GM15510 (cell line): ENCODE results near the gene GDF7.

ENCODE experiments used
- POLR2A ChIP-seq: IDR thresholded peaks from 3 replicates; pipeline ENCODE4 v1.6.1; 2011; ENCODE audit warnings: borderline replicate concordance; ENCODE audit not compliant: insufficient read length; ENCODE audit errors: extremely low read depth

Gene GDF7

GRCh38 chr2:20648831-20649230 is 18.1 kb upstream of the GDF7 start:
- no peak for TF ChIP-seq POLR2A

- TF ChIP-seq POLR2A, result no peak
Observed at GRCh38 chr2:20649576-20649975, 17.4 kb upstream of the GDF7 start.

DNA sequence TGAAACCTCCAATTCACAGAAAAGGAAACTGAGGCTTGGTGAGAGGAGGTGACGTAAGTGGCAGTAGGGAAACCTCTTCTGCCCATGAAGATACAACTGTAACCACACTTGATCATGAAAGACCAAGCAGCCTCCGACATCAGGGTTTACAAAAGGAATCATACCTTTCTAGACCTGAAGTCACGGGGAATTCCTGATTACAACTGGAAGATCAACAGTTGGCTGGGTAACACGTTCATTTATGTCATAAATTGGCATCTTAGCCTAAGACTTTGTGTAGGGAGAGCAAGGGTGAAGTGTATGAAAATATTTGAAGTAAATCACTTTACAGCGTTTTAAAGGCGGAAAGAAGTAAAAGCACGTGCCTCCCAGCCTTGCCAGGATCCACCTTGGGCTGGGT is 17.0 kb upstream of the GDF7 start:
- TF ChIP-seq POLR2A, result no peak

- no peak for TF ChIP-seq POLR2A
Observed at GRCh38 chr2:20650393-20650876, 16.5 kb upstream of the GDF7 start.

GRCh38 chr2:20650877-20651730 is 15.8 kb upstream of the GDF7 start, which contains the start of gene HS1BP3:
Gene HS1BP3, minus strand, starts transcription at chr2:20651098. Its CDS starts 35 bp downstream, at chr2:20651063.
- TF ChIP-seq POLR2A, result peak; percentile 72

DNA sequence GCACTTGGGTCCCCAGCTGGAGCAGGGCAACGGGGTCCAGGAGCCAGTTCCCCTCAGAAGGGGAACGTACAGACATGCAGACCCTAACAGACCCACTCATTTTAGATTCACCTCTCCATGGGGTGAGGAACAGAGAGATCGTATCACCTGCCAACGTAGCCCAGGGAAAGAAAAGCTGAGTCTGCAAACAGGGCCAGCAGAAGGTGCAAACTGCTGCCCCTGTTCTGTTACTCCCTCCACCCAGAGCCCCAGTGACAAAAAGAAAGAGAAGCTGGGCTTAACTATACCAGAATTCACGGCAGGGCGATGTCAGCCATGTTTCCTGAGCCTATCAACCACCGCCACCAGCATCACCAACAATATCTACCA is 15.2 kb upstream of the GDF7 start:
- no peak for TF ChIP-seq POLR2A

DNA sequence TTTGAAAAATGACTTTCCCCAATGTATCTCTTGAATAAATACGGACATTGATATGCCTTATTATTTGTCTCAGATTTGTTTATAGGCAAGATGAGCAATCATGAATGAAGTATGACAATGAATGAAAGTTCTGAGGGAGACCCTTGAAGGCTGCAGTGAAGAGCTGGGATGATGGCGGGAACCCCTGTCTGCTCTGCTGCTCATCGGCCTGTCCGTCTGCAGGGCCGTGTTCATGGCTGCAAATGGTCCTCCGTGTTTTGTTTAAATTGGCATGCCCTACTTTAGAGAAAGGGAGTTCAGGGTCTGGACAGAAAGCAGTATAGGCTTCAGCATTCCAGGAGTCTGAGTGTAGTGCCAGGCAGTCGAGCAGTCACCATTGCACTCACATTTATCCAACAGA is 14.8 kb upstream of the GDF7 start:
- no peak for TF ChIP-seq POLR2A

GRCh38 chr2:20652673-20653575 is 14.0 kb upstream of the GDF7 start:
- no peak for TF ChIP-seq POLR2A

- TF ChIP-seq POLR2A, result no peak
Observed at GRCh38 chr2:20653695-20654534, 13.0 kb upstream of the GDF7 start.

- no peak for TF ChIP-seq POLR2A
Observed at GRCh38 chr2:20654535-20654813, 12.5 kb upstream of the GDF7 start.

DNA sequence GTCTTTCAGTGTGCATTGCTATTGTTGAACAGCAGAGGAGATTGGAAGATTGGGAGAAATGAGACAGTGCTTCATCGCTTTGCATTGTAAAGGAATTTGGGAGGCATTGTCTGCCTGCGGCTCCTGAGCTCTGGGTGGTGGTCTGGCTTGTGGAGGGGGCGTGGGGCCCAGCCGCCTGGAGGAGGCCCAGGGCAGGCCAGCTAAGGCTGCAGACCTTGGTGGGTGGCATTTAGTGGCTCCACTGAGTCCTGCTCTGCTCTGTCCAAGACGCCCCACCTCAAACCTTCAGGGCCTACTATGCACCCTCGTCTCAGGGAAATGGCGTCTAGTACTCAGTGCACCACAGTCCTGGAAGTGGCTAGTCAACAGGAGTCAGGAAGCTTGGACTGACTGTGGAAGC is 10.4 kb upstream of the GDF7 start:
- TF ChIP-seq POLR2A, result no peak

DNA sequence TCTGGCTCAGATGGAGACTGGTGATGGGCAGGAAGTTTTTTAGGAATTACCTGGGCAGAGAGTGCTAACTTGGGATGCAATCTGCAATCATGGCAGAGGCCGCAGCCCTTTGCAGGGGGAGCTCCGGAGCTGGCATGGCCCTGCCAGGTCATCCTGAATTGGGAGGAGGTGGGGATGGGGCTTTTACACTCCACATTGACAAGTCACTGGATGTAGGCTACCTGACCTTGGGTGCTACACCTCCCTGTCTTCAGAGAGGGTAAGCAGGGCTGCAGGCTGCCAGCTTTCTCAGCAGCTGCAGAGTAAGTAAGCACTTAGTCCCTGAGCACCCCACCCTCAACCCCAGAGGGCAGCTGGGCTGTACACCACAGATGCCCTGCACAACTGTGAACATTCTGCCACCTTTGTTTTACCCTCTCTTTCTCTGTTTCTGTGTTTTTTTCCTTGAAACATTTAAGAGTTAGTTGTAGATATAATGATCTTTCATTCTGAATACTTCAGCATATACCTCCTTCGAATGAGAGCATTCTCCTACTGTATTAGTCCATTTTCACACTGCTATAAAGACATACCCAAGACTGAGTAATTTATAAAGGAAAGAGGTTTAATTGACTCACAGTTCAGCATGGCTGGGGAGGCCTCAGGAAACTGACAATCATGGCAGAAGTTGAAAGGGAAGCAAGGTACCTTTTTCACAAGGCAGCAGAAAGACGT is 9.3 kb upstream of the GDF7 start:
- no peak for TF ChIP-seq POLR2A

GRCh38 chr2:20660506-20661420 is 6.2 kb upstream of the GDF7 start:
- no peak for TF ChIP-seq POLR2A
